HG03442 (cell line): ENCODE measurements around the gene COA8.

Experiments
- ATAC-seq: cut with Tn5 transposase; IDR thresholded peaks from one replicate; pipeline ENCODE4 v1.9.1; 2021; ENCODE audit warnings: mild to moderate bottlenecking, moderate library complexity; ENCODE audit not compliant: unreplicated experiment

COA8 gene

DNA sequence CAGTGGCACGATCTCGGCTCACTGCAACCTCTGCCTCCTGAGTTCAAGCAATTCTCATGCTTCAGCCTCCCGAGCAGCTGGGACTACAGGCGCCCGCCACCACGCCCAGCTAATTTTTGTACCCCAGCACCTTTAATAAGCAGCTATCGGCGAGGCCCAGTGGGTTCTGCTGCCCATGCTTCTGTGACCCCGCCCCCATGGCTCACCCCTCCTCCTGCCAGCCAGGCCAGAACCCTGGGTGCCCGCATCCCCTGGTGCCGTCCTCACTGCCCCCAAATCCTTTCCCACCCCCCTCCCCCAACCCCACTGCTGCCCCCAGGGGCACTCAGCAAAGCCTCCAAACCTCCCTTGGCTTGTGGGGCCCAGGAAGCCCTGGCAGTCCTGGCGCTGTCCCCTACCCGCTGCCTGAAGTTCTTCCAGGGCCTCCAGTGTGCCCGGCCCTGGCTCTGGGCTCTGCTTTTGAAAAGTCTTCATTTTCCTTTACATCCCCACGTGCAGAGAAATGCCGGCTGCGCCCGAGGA lies 14.8 kb upstream of the COA8 start:
- ATAC-seq: no peak

- ATAC-seq: no peak
Measured at GRCh38 chr14:103548463-103549351, 14.1 kb upstream of the COA8 start.

DNA sequence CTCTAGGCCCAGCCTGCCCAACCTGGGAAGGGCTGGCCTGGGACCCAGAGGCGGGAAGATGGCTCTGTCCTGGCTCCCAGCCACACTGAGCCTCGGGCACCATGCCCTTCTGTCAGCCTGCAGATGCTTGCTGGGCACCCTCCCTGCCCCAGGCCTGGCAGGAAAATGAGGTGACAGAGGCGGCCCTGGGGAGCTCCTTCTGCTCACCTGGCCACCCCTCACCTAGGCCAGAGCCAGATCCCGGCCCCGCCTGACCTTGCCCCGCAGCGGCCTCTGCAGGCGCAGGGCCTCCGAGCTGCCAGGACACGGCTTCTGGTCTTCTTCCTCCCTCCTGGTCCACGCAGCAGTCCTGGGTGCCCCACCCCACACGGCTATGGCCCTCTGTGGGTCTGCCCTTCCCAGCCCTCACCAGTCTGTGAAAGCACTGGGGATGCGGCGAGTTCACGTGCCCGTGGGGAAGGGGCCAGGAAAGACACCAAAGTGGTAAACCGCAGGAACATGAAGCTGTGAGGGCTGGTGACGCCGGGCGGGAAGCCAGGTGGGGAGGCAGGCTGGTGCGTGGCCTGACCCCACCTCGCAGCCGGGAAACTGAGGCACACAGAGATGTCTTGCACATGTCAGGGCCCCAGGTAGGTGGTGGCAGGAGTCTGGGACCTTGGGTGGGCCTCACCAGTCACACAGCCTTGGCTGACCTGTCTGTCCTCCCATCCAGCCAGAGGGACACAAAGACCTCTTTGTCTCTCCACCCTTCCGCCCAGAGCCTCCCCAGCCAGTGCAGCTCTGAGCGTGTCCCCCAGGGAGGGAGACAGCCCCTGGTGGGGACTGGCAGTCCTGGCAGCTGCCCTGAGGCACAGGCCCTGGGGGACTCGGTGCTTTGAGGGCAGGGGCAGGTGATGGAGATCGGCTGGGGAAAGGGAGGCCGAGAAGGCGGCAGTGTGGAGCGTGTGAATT lies 13.1 kb upstream of the COA8 start:
- no peak for ATAC-seq

DNA sequence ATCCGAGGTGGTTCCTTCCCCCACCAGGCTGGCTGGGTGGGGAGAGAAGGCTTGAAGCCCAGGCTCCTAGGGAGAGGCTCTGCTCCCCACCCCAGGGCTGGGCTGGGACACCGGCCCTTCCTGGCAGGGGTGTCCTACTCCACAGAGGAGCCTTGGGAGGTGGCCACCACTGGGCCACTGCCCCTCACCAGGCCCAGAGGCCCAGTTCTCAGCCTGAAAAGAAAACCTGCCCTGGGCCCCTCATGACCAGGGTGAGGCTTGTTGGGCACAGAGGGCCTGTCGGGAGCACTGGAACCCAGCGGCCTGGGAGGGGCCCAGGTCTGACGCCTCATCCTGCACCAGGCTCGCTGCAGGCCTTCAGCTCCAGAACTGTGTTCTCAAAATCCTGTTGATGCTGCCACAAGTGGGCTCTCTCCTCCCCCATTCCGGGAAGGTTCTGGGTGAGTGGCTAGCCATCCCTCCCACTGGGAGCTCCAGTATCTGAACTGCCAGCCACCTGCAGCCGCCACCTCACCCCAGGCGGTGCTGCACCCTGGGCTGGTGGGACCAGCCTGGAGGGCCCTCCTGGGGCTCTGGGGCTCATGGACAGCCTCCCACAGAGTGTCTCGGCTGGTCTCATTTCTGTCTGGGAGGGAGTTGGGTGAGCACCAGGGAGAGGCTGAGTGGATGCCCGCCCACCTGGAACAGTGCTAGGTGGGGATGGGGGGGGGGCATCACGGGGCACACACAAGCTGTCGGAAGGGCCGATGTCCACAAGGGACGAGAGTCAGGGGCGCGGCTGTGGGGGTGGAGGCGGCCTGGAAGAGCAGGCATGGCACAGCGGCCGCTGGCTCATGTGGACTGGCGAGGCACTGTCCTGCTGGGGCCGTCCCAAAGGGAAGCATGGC lies 12.1 kb upstream of the COA8 start:
- no peak for ATAC-seq

GRCh38 chr14:103551338-103551762 lies 11.4 kb upstream of the COA8 start:
- no peak for ATAC-seq

GRCh38 chr14:103552011-103552845 lies 10.5 kb upstream of the COA8 start:
- no peak for ATAC-seq

DNA sequence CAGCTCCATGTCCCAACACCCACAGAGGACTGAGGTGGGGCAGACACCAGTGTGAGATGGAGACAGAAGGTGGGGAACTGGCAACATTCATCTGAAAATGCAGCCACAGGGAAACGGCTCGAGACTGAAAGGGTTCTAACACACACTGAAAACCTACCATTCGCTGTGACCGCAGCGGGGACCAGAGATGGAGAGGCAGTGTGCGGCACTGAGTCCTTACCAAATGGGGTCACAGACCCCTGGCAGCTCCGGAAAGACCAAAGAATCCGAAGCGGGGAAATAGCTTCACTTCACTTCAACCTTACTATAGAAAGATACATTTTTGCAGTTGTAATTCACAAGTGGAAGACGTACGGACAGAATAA lies 9.9 kb upstream of the COA8 start:
- no peak for ATAC-seq

GRCh38 chr14:103555559-103556337 lies 7.0 kb upstream of the COA8 start:
- ATAC-seq: no peak

DNA sequence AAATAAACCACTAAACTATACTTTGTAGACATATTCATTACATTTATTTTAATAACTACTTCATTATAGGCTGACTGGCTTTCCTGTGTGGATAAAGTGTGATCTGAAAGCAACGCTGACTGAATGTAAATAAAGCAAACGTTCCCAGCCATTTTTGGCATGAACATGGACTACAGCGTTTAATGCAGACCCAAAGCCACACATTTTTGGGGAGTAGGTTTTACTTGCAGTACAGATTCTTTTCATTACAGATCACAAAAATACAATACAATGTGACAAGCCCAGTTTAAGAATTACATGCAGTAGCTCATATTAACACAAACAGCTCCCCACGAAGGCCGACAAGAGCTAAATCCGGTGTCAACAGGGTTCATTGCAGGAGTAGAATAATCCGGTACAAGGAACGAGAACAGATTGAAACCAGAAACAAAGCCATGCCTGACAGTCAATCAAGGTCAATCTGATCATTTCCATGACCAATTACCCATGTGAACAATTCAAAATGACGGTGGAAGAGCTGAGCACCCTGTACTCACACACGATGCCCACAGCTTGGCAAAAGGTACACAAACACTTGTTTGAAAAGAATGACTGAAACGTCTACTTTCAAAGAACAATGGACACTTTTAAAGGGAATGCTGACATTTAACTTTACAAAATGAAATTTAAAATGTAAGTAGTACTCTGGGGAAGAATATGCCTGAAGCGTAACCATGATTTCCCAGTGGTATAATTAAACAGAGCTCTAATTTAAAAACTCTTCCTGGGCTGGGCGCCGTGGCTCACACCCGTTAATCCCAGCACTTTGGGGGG lies 5.6 kb upstream of the COA8 start:
- no peak for ATAC-seq

DNA sequence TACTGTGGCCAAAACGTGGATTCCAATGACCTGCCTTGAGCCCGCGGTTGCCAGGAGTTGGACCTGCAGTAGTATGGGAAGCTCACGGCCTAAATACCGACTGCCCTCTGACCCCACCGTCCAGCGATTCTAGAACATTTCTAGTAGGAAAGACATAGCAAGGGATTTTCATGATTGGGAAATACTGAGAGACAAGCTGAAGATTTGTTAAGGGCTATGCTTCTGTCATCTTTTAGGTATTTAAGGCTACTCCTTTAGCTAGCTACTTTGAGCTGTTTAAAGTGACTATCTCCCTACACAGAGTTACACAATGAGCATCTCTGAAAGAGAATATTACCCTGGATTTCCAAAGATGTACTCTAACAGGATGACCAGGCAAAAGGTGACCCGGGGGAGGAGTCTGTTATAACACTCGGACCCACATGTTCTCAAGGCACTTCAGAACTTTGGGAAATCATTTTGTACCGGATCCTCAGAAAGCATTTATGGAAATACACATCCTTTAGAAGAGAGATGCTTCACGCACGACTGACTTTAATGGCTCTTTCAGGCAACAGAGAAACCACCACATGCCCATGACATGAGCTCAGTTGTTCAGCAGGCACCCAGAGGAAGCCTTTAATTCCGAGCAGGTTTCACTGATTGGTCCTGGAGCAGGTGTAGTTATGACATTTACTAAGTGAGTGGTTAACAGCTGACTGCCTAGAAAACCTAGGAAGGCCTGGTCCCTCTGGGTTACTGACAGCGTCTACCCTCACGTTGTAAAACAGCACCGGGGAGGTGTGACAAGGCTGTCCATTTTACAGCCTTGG lies 4.5 kb upstream of the COA8 start:
- no peak for ATAC-seq

- ATAC-seq: no peak
Measured at GRCh38 chr14:103559766-103560165, 3.0 kb upstream of the COA8 start.

GRCh38 chr14:103560691-103561090 lies 2.1 kb upstream of the COA8 start:
- no peak for ATAC-seq

- ATAC-seq: peak; percentile 18
Measured at GRCh38 chr14:103561381-103562178, 1.2 kb upstream of the COA8 start.

DNA sequence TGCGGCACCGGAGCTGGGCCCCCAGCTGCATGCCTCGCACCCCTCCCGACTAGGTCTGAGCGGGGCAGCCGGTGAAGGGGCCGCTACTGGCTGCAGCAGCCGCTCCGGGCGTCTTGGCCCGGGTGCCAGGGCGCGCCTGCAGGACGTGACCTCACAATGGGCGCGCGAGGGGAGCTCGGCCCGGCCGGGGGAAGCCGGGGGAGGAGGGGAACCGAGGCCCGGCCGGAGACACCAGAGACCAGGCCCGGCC lies 656 bp upstream of the COA8 start:
- ATAC-seq: peak; percentile 25

DNA sequence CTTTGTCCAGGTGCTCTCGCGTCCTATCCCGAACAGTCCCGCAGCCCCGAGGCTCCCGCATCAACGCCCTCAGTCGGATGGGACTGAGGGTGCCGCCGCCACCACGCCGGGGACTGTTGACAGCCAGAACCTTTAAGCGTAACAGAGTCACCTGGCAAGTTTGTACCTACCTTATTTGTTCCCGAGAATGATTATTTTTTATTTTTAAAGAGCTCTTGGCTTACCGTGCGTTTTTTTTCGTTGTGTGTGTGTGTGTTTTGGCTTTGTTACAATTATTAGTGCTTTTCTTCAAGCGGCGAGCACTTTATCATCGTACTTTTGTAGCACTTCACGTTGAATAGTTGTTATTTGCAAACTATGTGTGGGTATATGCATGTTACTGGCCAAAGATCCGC lies 463 bp downstream of the COA8 start:
- ATAC-seq: no peak

- no peak for ATAC-seq
Measured at GRCh38 chr14:103563844-103564505, 1.2 kb downstream of the COA8 start.
